Measurements from ENCODE around the gene NUP153. TPM values are rescaled to one million over a fixed set of nuclear protein-coding genes. Genes with fewer than 3 reads are reported as not detected.
"Not testable (repeated sequence)": the region's sequence is repeated elsewhere in the genome, so short reads cannot be mapped to it uniquely, and the experiment has no call there.

The NUP153 gene
- polyA plus RNA-seq, 1 of the 3 experiments (the other 2 are of a cell fraction): 10.5 TPM

- Histone ChIP-seq H3K4me3 (ENCODE audit: low read depth in 2 of 2, low read length in 1 of 2) (no peak overlapping the region), H3K9me2 (no peaks in the 10 kb centered on the region), H2AFZ (ENCODE audit: low read depth) (no peak overlapping the region), H3K27me3 (ENCODE audit: insufficient read depth) (no peaks in the 10 kb centered on the region), H3K36me3 (replicated peaks in 1 of 2; ENCODE audit: control insufficient read depth in 1 of 2, insufficient read depth in 2 of 2, low read length in 1 of 2) (no peaks in the 10 kb centered on the region), H4K20me1 (ENCODE audit: insufficient read depth) (no peaks in the 10 kb centered on the region), H3F3A (replicated peaks; ENCODE audit: insufficient read depth) (no peaks in the 10 kb centered on the region), H3K9me3 (peaks cover 8% of the 10 kb centered on the region; the same call in 1 of the 2 replicates), H3K79me2 (ENCODE audit: insufficient read depth) (no peaks in the 10 kb centered on the region), H3K9ac (no peak overlapping the region), H3K4me2 (no peak overlapping the region), H3K27ac (ENCODE audit: low read depth in 2 of 2, low read length in 1 of 2) (no peak overlapping the region), H3K4me1 (ENCODE audit: control insufficient read depth in 1 of 2, insufficient read depth in 2 of 2, low read depth in 1 of 2, low read length in 1 of 2) (no peaks in the 10 kb centered on the region)
- DNase-seq: no peak
- 46% methylated on average over 1 of the region's 1 CpG for WGBS (ENCODE audit: low lambda C conversion rate)
- no peak for TF ChIP-seq YY1 (IDR thresholded peaks at IDR 0.05; ENCODE audit: low read depth)
- no peak for TF ChIP-seq TEAD4 (IDR thresholded peaks at IDR 0.05; ENCODE audit: borderline replicate concordance, insufficient read depth)
- no peak for TF ChIP-seq JUND (IDR thresholded peaks at IDR 0.05)
- TF ChIP-seq ZBTB33 (IDR thresholded peaks at IDR 0.05; ENCODE audit: borderline replicate concordance, low read depth): no peak
- no peak for TF ChIP-seq GABPA (IDR thresholded peaks at IDR 0.05; ENCODE audit: low read depth)
- TF ChIP-seq POLR2AphosphoS5 (IDR thresholded peaks at IDR 0.05; ENCODE audit: low read depth, low read length): no peak
- TF ChIP-seq SMC3 (IDR thresholded peaks at IDR 0.05; ENCODE audit: low read depth, low read length): no peak
- TF ChIP-seq PBX3 (IDR thresholded peaks at IDR 0.05): no peak
- TF ChIP-seq RXRA (IDR thresholded peaks at IDR 0.05; ENCODE audit: borderline replicate concordance, low read depth): no peak
- no peak for TF ChIP-seq USF1 (IDR thresholded peaks at IDR 0.05; ENCODE audit: borderline replicate concordance, low read depth)
- TF ChIP-seq MAX (IDR thresholded peaks at IDR 0.05; ENCODE audit: low read depth): no peak
- no peak for TF ChIP-seq CHD2 (IDR thresholded peaks at IDR 0.05; ENCODE audit: low read length, partially characterized antibody)
- TF ChIP-seq FOXJ3 (CRISPR knock-in tag; IDR thresholded peaks at IDR 0.05): no peak
- no peak for TF ChIP-seq MXI1 (IDR thresholded peaks at IDR 0.05; ENCODE audit: low read depth, low read length)
- no peak for TF ChIP-seq NRF1 (IDR thresholded peaks at IDR 0.05; ENCODE audit: low read depth, low read length)
- no peak for TF ChIP-seq TAF1 (IDR thresholded peaks at IDR 0.05; ENCODE audit: borderline replicate concordance, low read depth, low read length)
- TF ChIP-seq RAD21 (IDR thresholded peaks at IDR 0.05; ENCODE audit: low read length): no peak
- TF ChIP-seq REST (IDR thresholded peaks at IDR 0.05; ENCODE audit: low read depth, low read length): no peak
- TF ChIP-seq IRF3 (IDR thresholded peaks at IDR 0.05; ENCODE audit: low read depth, low read length): no peak
- CTCF ChIA-PET: no interaction called here
- POLR2A ChIA-PET: no interaction called here
Measured at GRCh38 chr6:17737704-17738252, 31.1 kb upstream of the NUP153 start.

GRCh38 chr6:17735311-17735710 is 28.6 kb upstream of the NUP153 start:
- H2AFZ ChIP-seq (ENCODE audit: low read depth); CTCF ChIA-PET; H3K27me3 ChIP-seq (ENCODE audit: insufficient read depth); POLR2A ChIA-PET; H3K9me2 ChIP-seq; H3K4me3 ChIP-seq (ENCODE audit: low read depth in 2 of 2, low read length in 1 of 2); H3K27ac ChIP-seq (ENCODE audit: low read depth in 2 of 2, low read length in 1 of 2); DNase-seq; H3K36me3 ChIP-seq (replicated peaks in 1 of 2; ENCODE audit: control insufficient read depth in 1 of 2, insufficient read depth in 2 of 2, low read length in 1 of 2); H3F3A ChIP-seq (replicated peaks; ENCODE audit: insufficient read depth); H3K9ac ChIP-seq; H4K20me1 ChIP-seq (ENCODE audit: insufficient read depth); H3K4me2 ChIP-seq; H3K4me1 ChIP-seq (ENCODE audit: control insufficient read depth in 1 of 2, insufficient read depth in 2 of 2, low read depth in 1 of 2, low read length in 1 of 2); H3K9me3 ChIP-seq; H3K79me2 ChIP-seq (ENCODE audit: insufficient read depth): not testable (repeated sequence)
- WGBS (ENCODE audit: low lambda C conversion rate): no CpG with 5 or more reads among the region's 27 CpGs

Measured in SK-N-SH (cell line).